HG03558 (cell line): ENCODE measurements around the gene SLC35F3.
"Not testable (repeated sequence)": the region's sequence is repeated elsewhere in the genome, so short reads cannot be mapped to it uniquely, and the experiment has no call there.

Experiments
- ATAC-seq: cut with Tn5 transposase; IDR thresholded peaks from one replicate; pipeline ENCODE4 v1.9.1; 2021; ENCODE audit warnings: moderate number of reproducible peaks; ENCODE audit not compliant: unreplicated experiment; ENCODE audit errors: extremely low read depth

The SLC35F3 gene

DNA sequence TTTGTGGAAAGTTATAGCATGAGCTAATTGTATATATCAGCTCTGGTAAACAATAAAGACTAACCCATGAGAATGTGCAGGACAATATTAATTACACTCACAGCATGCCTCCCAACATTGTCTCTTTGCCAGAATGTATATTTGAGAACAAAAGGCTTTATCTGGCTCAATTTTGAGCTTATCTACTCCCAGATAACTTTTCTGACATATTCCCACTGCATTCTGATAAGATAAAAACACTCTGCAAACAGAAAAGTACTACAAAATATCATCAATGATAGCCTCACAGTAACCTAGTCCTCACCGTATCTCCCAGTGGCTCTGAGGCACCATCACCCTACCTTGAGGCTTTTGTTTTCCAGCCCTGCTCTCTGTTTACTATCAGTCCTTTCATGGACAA, 188.6 kb downstream of the SLC35F3 start:
- no peak for ATAC-seq

DNA sequence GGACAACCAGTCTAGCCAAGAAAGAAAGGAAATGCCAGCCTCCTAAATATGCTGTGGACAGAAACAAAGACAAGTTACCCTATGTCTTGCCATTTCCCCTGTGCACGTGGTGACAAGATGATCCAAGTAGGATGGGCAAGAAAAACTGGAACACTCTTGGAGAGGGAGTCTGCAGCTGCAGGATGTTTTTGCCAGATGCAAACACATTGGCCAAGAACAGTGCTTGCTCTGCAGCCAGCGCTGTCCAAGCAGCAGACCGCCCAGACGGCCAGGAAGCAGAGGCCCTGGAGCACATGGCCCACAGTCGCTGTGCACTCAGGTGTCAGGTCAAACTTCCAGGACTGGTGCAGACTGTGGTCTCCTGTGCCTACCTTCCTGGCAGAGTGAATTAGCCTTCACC, 189.3 kb downstream of the SLC35F3 start:
- ATAC-seq = no peak

GRCh38 chr1:234094172-234094571, 189.7 kb downstream of the SLC35F3 start:
- no peak for ATAC-seq

DNA sequence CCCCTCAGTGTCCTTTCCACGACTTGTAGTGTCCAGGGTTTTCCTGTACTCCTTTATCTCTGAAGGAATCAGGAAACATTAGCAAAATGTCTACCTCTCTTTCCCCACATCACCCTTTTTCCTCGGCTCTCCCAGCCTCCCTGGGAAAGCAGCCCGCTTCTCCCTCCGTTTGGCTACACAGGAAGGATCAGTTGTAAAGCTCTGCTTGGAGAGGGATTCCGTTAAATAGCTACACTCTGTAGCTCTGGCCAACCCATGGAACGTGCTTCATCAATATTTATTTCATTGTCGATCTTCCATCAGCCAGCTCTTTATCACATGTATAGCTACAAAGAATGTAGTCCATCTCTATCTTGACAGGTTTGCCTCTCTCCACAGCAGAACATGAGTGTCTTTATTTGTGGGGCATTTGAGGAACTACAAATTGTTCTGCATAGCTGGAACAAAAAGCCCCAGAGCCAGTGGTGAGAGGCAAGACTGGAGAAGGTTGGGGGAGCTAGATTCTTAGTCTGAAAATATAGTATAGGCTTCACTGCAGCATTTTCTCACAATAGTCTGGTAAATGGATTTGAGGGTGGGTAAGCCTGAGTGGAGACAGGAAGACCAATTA, 191.8 kb downstream of the SLC35F3 start:
- ATAC-seq = no peak

GRCh38 chr1:234102583-234102982, 198.1 kb downstream of the SLC35F3 start:
- ATAC-seq = no peak

GRCh38 chr1:234103198-234103597, 198.7 kb downstream of the SLC35F3 start:
- ATAC-seq = no peak

DNA sequence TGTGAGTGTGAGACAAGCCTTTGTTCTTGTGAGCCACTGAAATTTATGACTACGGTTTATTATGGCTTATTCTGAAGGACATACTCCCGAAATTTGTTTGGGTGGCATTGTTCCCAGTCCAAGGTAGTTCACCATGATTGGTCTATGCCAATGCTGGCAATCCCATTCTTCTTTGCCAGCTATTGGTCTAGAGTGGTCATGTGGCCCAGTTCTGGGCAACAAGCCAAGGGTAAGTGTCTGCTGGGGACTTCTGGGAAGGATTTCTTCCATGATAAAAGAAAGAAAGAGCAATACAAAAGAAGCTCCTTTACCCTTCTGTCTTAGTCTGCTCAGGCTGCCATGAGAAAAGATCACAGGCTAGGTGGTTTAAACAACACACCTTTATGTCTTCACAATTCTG, 201.6 kb downstream of the SLC35F3 start:
- no peak for ATAC-seq

GRCh38 chr1:234107416-234108021, 203.0 kb downstream of the SLC35F3 start:
- no peak for ATAC-seq

GRCh38 chr1:234108921-234109320, 204.4 kb downstream of the SLC35F3 start:
- no peak for ATAC-seq

DNA sequence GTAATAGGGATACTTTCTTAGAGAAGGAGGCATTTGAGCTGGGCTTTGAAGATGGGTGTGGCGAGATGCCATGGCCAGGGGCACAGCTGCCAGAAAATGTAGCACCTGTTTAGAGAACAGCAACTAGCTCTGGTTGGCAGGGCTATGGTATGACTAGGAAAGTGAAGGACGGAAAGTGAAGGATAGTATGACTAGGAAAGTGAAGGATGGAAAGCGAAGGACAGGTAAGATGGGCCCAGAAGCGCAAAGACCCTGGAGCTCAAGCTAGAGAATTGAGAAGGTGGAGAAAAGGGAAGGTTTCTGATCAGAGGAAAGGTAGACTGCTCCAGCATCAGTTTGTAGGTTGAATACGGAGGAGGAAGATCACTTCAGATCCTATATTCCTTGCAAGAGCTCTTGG, 205.4 kb downstream of the SLC35F3 start:
- ATAC-seq = no peak

DNA sequence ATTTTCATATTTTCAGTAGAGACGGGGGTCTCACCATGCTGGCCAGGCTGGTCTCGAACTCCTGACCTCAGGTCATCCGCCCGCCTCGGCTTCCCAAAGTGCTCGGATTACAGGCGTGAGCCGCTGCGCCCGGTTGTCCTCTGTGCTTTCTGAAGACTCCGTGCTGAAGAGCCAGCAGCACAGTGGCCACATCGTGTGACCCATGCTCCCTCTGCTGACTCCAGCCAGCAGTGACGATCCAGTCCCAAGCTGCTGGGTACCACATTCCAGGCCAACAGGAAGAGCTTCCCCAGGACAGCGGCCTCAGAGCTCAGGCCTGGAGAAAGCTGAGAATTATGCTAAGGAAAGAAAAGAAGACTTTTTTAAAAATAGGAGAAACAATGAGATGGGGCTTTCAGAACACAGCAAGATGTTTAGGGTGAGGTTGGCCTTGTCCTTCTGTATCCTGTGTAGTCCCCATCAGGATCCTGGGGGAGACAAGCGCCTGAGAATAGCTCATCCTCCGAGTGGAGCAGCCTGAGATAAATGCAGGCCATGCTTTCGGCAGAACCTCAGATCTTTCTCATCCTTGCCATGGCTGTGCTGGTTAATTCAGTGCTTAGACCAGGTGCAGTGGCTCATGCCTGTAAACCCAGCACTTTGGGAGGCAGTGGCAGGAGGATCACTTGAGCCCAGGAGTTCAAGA, 207.1 kb downstream of the SLC35F3 start:
- ATAC-seq = no peak

GRCh38 chr1:234114648-234115307, 210.3 kb downstream of the SLC35F3 start:
- no peak for ATAC-seq

GRCh38 chr1:234118911-234119310, 214.4 kb downstream of the SLC35F3 start:
- ATAC-seq = no peak

DNA sequence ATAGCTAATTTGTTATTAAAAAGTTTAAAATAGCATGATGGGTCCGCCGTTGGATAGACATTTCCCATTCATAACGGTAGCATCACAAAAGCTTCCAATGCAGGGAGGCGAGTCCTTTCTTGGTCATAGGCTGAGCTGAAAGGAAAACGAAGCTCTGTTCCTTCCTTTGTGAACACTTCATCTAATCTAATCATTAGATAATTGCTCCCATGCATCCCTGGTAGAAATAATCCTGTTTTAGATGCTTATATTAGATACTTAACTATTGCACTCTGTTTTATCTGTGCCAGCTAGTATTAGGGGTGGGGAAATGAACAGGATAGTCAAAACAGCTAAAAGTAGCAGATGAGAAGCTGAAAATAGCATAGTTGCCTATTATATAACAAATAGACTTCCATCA, 215.0 kb downstream of the SLC35F3 start:
- no peak for ATAC-seq

DNA sequence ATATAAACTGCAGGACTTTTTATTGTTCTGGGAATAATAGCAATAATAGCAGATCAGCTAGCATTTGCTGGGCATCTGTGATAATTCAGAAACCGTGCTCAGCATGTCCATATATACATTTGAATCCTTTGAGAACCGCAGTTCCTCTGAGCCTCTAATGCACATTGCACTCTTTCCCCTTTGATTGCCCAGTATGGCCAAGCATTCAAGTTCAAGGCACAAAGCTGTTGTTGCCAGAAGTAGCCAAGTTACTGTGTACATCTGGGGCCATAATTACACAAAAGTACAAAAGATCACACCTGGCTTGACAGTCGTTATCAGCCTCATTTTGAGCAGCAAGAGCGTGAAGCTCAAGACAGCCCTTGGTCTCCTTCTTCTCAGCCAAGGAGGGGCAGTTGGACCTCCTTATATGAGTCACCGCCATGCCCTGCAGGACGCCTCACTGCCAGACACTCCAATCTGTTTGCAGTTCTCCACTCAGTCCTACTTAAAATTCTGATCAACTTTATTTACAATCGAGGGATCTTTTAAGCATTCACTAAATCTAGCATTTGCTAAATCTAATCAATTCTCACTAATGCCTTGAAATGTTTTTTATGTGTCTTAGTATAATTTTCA, 216.0 kb downstream of the SLC35F3 start:
- ATAC-seq = no peak

GRCh38 chr1:234121659-234122058, 217.2 kb downstream of the SLC35F3 start:
- not testable (repeated sequence) for ATAC-seq

DNA sequence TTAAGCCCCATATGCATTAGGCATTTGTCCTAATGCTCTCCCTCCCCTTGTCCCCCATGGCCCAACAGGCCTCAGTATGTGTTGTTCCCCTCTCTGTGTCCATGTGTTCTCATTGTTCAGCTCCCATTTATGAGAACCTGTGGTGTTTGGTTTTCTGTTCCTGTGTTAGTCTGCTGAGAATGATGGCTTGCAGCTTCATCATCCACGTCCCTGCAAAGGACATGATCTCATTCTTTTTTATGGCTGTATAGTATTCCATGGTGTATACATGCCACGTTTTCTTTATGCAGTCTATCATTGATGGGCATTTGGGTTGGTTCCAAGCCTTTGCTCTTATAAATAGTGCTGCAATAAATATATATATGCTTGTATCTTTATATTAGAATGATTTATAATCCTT, 218.1 kb downstream of the SLC35F3 start:
- not testable (repeated sequence) for ATAC-seq

DNA sequence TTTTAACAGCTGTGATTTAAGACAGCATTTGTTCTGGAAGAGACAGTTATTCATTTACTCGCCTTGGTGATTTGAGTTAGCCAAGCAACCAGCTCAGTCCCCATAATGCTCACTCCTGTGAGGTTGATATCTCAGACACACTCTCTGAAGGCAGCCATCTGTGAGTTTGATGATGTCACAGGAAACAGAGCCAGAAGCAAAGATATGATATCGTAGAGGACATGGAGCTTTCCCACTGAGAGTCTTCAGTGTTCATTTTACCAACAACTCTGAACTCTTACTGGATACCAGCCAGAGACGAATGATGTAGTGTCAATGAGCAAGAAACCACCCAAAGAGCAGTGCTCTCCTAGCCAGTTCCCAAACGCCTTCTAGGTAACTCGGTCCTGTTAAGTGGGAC, 219.4 kb downstream of the SLC35F3 start:
- ATAC-seq = no peak

DNA sequence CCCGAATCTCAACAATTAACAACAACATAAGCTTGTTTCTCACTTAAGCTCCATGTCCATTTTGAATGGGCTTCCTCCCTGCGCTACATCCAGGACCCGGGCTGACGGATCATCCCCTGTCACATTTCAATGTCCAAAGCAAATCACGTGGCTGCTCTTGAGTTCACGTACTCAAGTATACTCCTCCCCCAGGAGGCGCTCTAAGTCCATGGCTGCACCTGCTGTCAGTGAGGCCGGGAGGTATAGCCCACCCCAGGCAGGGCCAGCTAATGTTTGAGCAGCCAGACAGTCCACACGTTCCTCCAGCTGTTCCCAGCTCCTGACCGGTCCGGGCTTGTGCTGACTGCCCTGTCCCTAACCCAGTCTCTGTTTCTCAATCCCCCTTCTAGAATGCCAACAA, 220.8 kb downstream of the SLC35F3 start:
- ATAC-seq = no peak

DNA sequence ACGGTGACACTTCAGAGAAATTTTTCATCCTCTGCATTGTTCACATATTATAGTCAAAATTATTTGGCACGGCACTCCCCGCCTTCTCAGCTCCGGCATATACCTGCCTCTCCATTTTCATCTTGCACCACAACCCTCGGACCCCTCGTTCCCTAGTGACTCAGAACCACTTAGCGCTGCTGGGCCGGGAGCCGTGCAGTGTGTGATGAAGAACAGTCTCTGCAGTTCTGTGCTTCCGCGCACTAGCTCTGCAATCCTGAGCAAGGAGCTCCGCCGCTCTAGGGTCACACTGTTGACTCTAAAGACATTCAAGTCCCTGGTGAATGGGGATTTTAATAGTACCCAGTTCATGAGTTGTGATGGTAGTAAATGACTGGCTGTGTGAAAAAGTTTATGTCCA, 221.2 kb downstream of the SLC35F3 start:
- no peak for ATAC-seq
